ENCODE results near the gene SH3RF3. TPM values are rescaled to one million over a fixed set of nuclear protein-coding genes. Genes with fewer than 3 reads are reported as not detected.

SH3RF3 gene
- total RNA-seq, 1 experiment from 2014 or later, result 0.98 TPM

DNA sequence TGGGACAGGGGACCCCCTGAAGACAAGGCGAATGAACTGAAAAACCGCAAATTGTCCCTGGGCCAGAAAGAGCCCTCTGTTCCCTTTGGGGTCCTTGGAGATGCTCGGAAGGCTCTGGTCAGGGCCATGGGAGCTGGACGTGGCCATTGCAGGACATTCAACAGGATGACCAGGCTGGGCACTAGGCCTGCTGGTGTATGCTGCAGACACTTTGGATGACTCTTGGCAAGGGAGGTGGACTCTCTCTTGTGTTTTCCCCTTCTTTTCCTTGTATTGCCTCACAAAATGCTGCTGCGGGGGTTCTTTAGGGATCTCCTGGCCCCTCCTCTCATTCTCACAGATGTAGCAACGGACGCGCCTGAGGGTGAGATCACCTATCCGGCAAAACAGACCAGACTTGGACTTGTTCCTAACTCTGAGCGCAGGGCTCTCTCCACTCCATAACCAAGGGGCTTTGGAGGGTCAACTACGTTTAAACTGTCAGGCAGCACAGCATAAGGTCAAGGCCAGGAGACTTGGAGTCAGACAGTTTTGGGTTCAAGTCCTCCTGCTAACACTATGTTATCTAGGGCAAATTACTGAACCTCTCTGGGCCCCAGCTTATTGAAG lies 41.8 kb upstream of the SH3RF3 start:
- Mint-ChIP-seq H3K9me3 (ENCODE audit: unreplicated experiment) (peaks cover 24% of the 10 kb centered on the region), H3K27me3 (ENCODE audit: insufficient read depth, unreplicated experiment) (no peaks in the 10 kb centered on the region), H3K4me3 (ENCODE audit: unreplicated experiment) (no peak overlapping the region), H3K36me3 (ENCODE audit: insufficient read depth, unreplicated experiment) (no peaks in the 10 kb centered on the region), H3K4me1 (ENCODE audit: low read depth, unreplicated experiment) (no peaks in the 10 kb centered on the region), H3K27ac (ENCODE audit: unreplicated experiment) (no peak overlapping the region)
- ChIA-PET CTCF (no interaction called here), POLR2A (no interaction called here)
- no peaks in the 10 kb centered on the region for H3K4me1 ChIP-seq
- BruUV-seq (replicated peaks), result no TSS peak
- H3K9me3 ChIP-seq, result peaks cover 5% of the 10 kb centered on the region; the same call in 1 of the 2 replicates
- intact Hi-C loops (cut with micrococcal nuclease; ENCODE audit: unreplicated experiment), result no loop called here
- H3K4me3 ChIP-seq (ENCODE audit: low read depth, low read length), result no peak overlapping the region
- TF ChIP-seq, protein P1, sequence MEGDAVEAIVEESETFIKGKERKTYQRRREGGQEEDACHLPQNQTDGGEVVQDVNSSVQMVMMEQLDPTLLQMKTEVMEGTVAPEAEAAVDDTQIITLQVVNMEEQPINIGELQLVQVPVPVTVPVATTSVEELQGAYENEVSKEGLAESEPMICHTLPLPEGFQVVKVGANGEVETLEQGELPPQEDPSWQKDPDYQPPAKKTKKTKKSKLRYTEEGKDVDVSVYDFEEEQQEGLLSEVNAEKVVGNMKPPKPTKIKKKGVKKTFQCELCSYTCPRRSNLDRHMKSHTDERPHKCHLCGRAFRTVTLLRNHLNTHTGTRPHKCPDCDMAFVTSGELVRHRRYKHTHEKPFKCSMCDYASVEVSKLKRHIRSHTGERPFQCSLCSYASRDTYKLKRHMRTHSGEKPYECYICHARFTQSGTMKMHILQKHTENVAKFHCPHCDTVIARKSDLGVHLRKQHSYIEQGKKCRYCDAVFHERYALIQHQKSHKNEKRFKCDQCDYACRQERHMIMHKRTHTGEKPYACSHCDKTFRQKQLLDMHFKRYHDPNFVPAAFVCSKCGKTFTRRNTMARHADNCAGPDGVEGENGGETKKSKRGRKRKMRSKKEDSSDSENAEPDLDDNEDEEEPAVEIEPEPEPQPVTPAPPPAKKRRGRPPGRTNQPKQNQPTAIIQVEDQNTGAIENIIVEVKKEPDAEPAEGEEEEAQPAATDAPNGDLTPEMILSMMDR (IDR thresholded peaks at IDR 0.05; ENCODE audit: insufficient read depth in 1 of 2, low read depth in 1 of 2, low read length in 1 of 2, severe bottlenecking in 1 of 2, unreplicated experiment in 1 of 2), result no peak
- DNase-seq, result no peak
- no peaks in the 10 kb centered on the region for H3K36me3 ChIP-seq (ENCODE audit: control insufficient read depth, insufficient read depth, low read length)
- H3K27me3 ChIP-seq (replicated peaks; ENCODE audit: control insufficient read depth, insufficient read depth, low read length), result no peaks in the 10 kb centered on the region

DNA sequence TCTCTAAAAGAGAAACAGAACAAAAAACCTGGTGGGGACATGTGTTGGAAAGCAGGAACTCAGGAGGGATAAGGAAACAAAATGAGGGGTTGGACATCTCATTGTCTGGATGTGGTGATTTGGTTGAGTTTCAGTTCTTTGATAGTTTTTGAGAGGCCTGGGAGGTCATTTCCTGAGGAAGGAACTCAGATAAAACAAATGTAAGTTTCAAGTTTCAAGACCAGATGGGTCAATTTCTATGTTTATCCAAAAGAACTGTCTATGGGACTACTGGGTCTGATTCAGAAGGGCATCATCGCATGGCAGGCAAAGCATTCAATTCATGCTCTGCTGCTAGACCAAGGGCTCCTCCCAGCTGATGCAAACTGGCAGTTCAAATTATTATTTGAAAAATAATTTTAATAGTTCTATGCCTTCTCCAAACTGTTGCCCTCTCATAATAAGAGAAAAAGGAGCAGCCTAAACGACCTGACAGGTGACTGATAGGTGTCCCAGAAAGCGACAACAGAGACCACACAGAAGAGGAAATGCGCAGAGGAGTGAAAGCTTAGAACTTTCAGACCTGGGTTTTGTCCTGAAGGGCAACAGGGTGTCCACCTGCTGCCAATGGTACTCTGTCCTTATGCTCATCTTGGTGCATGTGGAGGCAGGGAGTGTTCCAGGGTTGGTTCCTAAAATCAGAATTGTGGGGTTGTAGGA lies 39.3 kb upstream of the SH3RF3 start:
- Histone ChIP-seq H3K27me3 (replicated peaks; ENCODE audit: control insufficient read depth, insufficient read depth, low read length) (no peaks in the 10 kb centered on the region), H3K4me3 (ENCODE audit: low read depth, low read length) (no peak overlapping the region), H3K36me3 (ENCODE audit: control insufficient read depth, insufficient read depth, low read length) (no peaks in the 10 kb centered on the region), H3K9me3 (peaks cover 21% of the 10 kb centered on the region), H3K4me1 (0 out of 2 replicates have a peak, but pooled peaks cover 1% of the 10 kb centered on the region)
- no peak for DNase-seq
- ChIA-PET POLR2A (no interaction called here), CTCF (no interaction called here)
- Mint-ChIP-seq H3K9me3 (ENCODE audit: unreplicated experiment) (peaks cover 27% of the 10 kb centered on the region), H3K27ac (ENCODE audit: unreplicated experiment) (no peak overlapping the region), H3K4me1 (ENCODE audit: low read depth, unreplicated experiment) (no peaks in the 10 kb centered on the region), H3K36me3 (ENCODE audit: insufficient read depth, unreplicated experiment) (no peaks in the 10 kb centered on the region), H3K27me3 (ENCODE audit: insufficient read depth, unreplicated experiment) (no peaks in the 10 kb centered on the region), H3K4me3 (ENCODE audit: unreplicated experiment) (no peak overlapping the region)
- intact Hi-C loops (cut with micrococcal nuclease; ENCODE audit: unreplicated experiment), result no loop called here
- TF ChIP-seq, protein P1 (IDR thresholded peaks at IDR 0.05; ENCODE audit: insufficient read depth in 1 of 2, low read depth in 1 of 2, low read length in 1 of 2, severe bottlenecking in 1 of 2, unreplicated experiment in 1 of 2), result no peak
- no TSS peak for BruUV-seq (replicated peaks)

- H3K27me3 ChIP-seq (replicated peaks; ENCODE audit: control insufficient read depth, insufficient read depth, low read length), result no peaks in the 10 kb centered on the region
- H3K9me3 ChIP-seq, result peaks cover 25% of the 10 kb centered on the region
- peaks cover 5% of the 10 kb centered on the region for H3K4me1 Mint-ChIP-seq (ENCODE audit: low read depth, unreplicated experiment)
- ChIA-PET POLR2A (no interaction called here), CTCF (no interaction called here)
- TF ChIP-seq, protein P1 (IDR thresholded peaks at IDR 0.05; ENCODE audit: insufficient read depth in 1 of 2, low read depth in 1 of 2, low read length in 1 of 2, severe bottlenecking in 1 of 2, unreplicated experiment in 1 of 2), result no peak
- intact Hi-C loops (cut with micrococcal nuclease; ENCODE audit: unreplicated experiment), result no loop called here
- BruUV-seq (replicated peaks), result no TSS peak
- no peak overlapping the region for H3K27ac Mint-ChIP-seq (ENCODE audit: unreplicated experiment)
- H3K27me3 Mint-ChIP-seq (ENCODE audit: insufficient read depth, unreplicated experiment), result no peaks in the 10 kb centered on the region
- no peak overlapping the region for H3K4me3 Mint-ChIP-seq (ENCODE audit: unreplicated experiment)
- H3K4me1 ChIP-seq, result 0 out of 2 replicates have a peak, but pooled peaks cover 8% of the 10 kb centered on the region
- H3K36me3 Mint-ChIP-seq (ENCODE audit: insufficient read depth, unreplicated experiment), result no peaks in the 10 kb centered on the region
- H3K36me3 ChIP-seq (ENCODE audit: control insufficient read depth, insufficient read depth, low read length), result no peaks in the 10 kb centered on the region
- no peak for DNase-seq
- peaks cover 35% of the 10 kb centered on the region for H3K9me3 Mint-ChIP-seq (ENCODE audit: unreplicated experiment)
- no peak overlapping the region for H3K4me3 ChIP-seq (ENCODE audit: low read depth, low read length)
These were observed 37.5 kb upstream of the SH3RF3 start for GRCh38 chr2:109091526-109091925.

Data from Caco-2 (cell line).